Measurements from ENCODE around the gene COTL1. TPM values are rescaled to one million over a fixed set of nuclear protein-coding genes. Genes with fewer than 3 reads are reported as not detected.

Gene COTL1
- total and polyA plus RNA-seq, 9 of the 15 experiments (the other 6 are each of a cell fraction or from before 2014, with no cell fraction given) = 27.7 to 185 (median 72.5) TPM

GRCh38 chr16:84543253-84543652 lies 74.6 kb downstream of the COTL1 start (continued):
- TF ChIP-seq CHD7 (IDR thresholded peaks at IDR 0.05; ENCODE audit: low read depth, low read length) (no peak), FOXK1 (CRISPR knock-in tag; IDR thresholded peaks at IDR 0.05; ENCODE audit: borderline replicate concordance) (0 out of 2 replicates have a peak, but pooled peaks have one; percentile 46), EP300 (IDR thresholded peaks at IDR 0.05; ENCODE audit: low read length) (no peak), ZNF316 (IDR thresholded peaks at IDR 0.05) (no peak), CXXC5 (CRISPR knock-in tag; IDR thresholded peaks at IDR 0.05) (0 out of 2 replicates have a peak, but pooled peaks have one; percentile 25), SOX6 (IDR thresholded peaks at IDR 0.05) (no peak), SIX5 (IDR thresholded peaks at IDR 0.05; ENCODE audit: borderline replicate concordance in 1 of 2, insufficient read depth in 1 of 2, low read depth in 1 of 2, low read length in 2 of 2) (no peak), TOE1 (IDR thresholded peaks at IDR 0.05; ENCODE audit: borderline replicate concordance) (no peak), TOE1 (CRISPR knock-in tag; IDR thresholded peaks at IDR 0.05; ENCODE audit: borderline replicate concordance, low read depth) (no peak), SP1 (CRISPR knock-in tag; IDR thresholded peaks at IDR 0.05) (no peak), GABPA (tag; conservative IDR thresholded peaks at IDR 0.05; ENCODE audit: low read depth) (no peak), GMEB1 (CRISPR knock-in tag; IDR thresholded peaks at IDR 0.05) (no peak), CBX3 (IDR thresholded peaks at IDR 0.05; ENCODE audit: borderline replicate concordance in 1 of 2, low read length in 2 of 2) (peak in 1 of 2 experiments; percentile 62; a peak in 1 of 3 replicates), HDAC8 (tag; IDR thresholded peaks at IDR 0.05) (no peak), TFAM (CRISPR knock-in tag; conservative IDR thresholded peaks at IDR 0.05) (no peak), MAZ (CRISPR knock-in tag; conservative IDR thresholded peaks at IDR 0.05 in 1 of 2, IDR thresholded peaks at IDR 0.05 in 1 of 2) (no peak), ZNF707 (CRISPR knock-in tag; conservative IDR thresholded peaks at IDR 0.05) (no peak)

All from K562 (cell line).